H9 (cell line): ENCODE data around the gene ZBTB38. TPM values are rescaled to one million over a fixed set of nuclear protein-coding genes. Genes with fewer than 3 reads are reported as not detected.

Source experiments
- DNase-seq: peaks from one replicate; pipeline ENCODE4 v3.0.0-alpha.2; 2017
- H2AFZ ChIP-seq: one replicate; pipeline ENCODE4 v1.6.1; 2013; ENCODE audit warnings: mild to moderate bottlenecking, low read length, control low read depth, moderate library complexity
- H2AK5ac ChIP-seq: 2 replicates; pipeline ENCODE4 v1.6.1; 2013; ENCODE audit warnings: low read length, control low read depth, mixed read lengths; ENCODE audit not compliant: insufficient read length
- H2BK120ac ChIP-seq: one replicate; pipeline ENCODE4 v1.6.1; 2013; ENCODE audit warnings: low read depth, mild to moderate bottlenecking, low read length, control low read depth, inconsistent platforms; ENCODE audit not compliant: poor library complexity, severe bottlenecking
- H2BK12ac ChIP-seq: 2 replicates; pipeline ENCODE4 v1.6.1; 2013; ENCODE audit warnings: low read length, control low read depth, mixed read lengths, low read depth; ENCODE audit not compliant: insufficient read length
- H2BK15ac ChIP-seq: 2 replicates; pipeline ENCODE4 v1.6.1; 2013; ENCODE audit warnings: low read depth, low read length, control low read depth
- H2BK20ac ChIP-seq: one replicate; pipeline ENCODE4 v1.6.1; 2013; ENCODE audit warnings: low read depth, mild to moderate bottlenecking, low read length, control low read depth, inconsistent platforms; ENCODE audit not compliant: poor library complexity, severe bottlenecking
- H2BK5ac ChIP-seq: 2 replicates; pipeline ENCODE4 v1.6.1; 2013; ENCODE audit warnings: low read length, control low read depth, mixed read lengths; ENCODE audit not compliant: insufficient read length
- H3K14ac ChIP-seq: 2 replicates; pipeline ENCODE4 v1.6.1; 2013; ENCODE audit warnings: low read length, control low read depth; ENCODE audit not compliant: insufficient read depth
- H3K18ac ChIP-seq: 2 replicates; pipeline ENCODE4 v1.6.1; 2013; ENCODE audit warnings: low read depth, mild to moderate bottlenecking, mixed read lengths, low read length, control low read depth; ENCODE audit not compliant: insufficient read length
- H3K23ac ChIP-seq: 2 replicates; pipeline ENCODE4 v1.6.1; 2013; ENCODE audit warnings: low read length, control low read depth, mixed read lengths, low read depth; ENCODE audit not compliant: insufficient read length
- H3K23me2 ChIP-seq: 2 replicates; pipeline ENCODE4 v1.6.1; 2013; ENCODE audit warnings: low read depth, mild to moderate bottlenecking, mixed read lengths, low read length, control low read depth; ENCODE audit not compliant: insufficient read length, poor library complexity, severe bottlenecking
- H3K27ac ChIP-seq: 2 replicates; pipeline ENCODE4 v1.5.1; 2013; ENCODE audit warnings: low read length, control low read depth, mixed read lengths, low read depth; ENCODE audit not compliant: insufficient read length
- H3K27me3 ChIP-seq: 2 replicates; pipeline ENCODE4 v1.6.1; 2013; ENCODE audit warnings: low read length, control low read depth, inconsistent platforms; ENCODE audit not compliant: insufficient read depth
- H3K4ac ChIP-seq: 2 replicates; pipeline ENCODE4 v1.6.1; 2013; ENCODE audit warnings: low read depth, mild to moderate bottlenecking, control low read depth, inconsistent platforms, low read length, moderate library complexity
- H3K4me1 ChIP-seq: 2 replicates; pipeline ENCODE4 v1.6.1; 2013; ENCODE audit warnings: low read length, control low read depth, inconsistent platforms; ENCODE audit not compliant: insufficient read depth
- H3K4me2 ChIP-seq: 2 replicates; pipeline ENCODE4 v1.6.1; 2013; ENCODE audit warnings: low read length, control low read depth, mixed read lengths; ENCODE audit not compliant: insufficient read length, insufficient read depth
- H3K56ac ChIP-seq: 2 replicates; pipeline ENCODE4 v1.6.1; 2013; ENCODE audit warnings: low read depth, mild to moderate bottlenecking, mixed read lengths, low read length, control low read depth; ENCODE audit not compliant: insufficient read length
- H3K79me1 ChIP-seq: 2 replicates; pipeline ENCODE4 v1.6.1; 2013; ENCODE audit warnings: low read depth, mild to moderate bottlenecking, moderate library complexity, low read length, control low read depth, inconsistent platforms; ENCODE audit not compliant: insufficient read depth, poor library complexity, severe bottlenecking
- H3K79me2 ChIP-seq: 2 replicates; pipeline ENCODE4 v1.6.1; 2013; ENCODE audit warnings: low read length, control low read depth, inconsistent platforms; ENCODE audit not compliant: insufficient read depth
- H3K9ac ChIP-seq: 2 replicates; pipeline ENCODE4 v1.6.1; 2013; ENCODE audit warnings: low read length, control low read depth, mixed read lengths; ENCODE audit not compliant: insufficient read length; ENCODE audit errors: extremely low read depth
- H3K9me3 ChIP-seq: one replicate; pipeline ENCODE4 v1.6.1; 2013; ENCODE audit warnings: low read depth, low read length, inconsistent platforms; ENCODE audit not compliant: control insufficient read depth
- H3T11ph ChIP-seq: one replicate; pipeline ENCODE4 v1.6.1; 2013; ENCODE audit warnings: mild to moderate bottlenecking, low read length, control low read depth, inconsistent platforms
- H4K20me1 ChIP-seq: one replicate; pipeline ENCODE4 v1.6.1; 2013; ENCODE audit not compliant: control insufficient read depth, insufficient read length, insufficient read depth
- H4K5ac ChIP-seq: 2 replicates; pipeline ENCODE4 v1.6.1; 2013; ENCODE audit warnings: low read depth, mild to moderate bottlenecking, mixed read lengths, low read length, control low read depth; ENCODE audit not compliant: insufficient read length
- H4K8ac ChIP-seq: replicated peaks from 2 replicates; pipeline ENCODE4 v1.6.1; 2013; ENCODE audit warnings: low read length, control low read depth, mixed read lengths, low read depth; ENCODE audit not compliant: insufficient read length
- H4K91ac ChIP-seq: 2 replicates; pipeline ENCODE4 v1.6.1; 2013; ENCODE audit warnings: low read depth, mild to moderate bottlenecking, moderate library complexity, mixed read lengths, low read length, control low read depth; ENCODE audit not compliant: insufficient read length
- H3K27ac Mint-ChIP-seq, 3 experiments: 2 replicates in 2 of 3; 3 replicates in 1 of 3; pipeline ENCODE4 v1.8.0; 2020 to 2021; ENCODE audit warnings: mixed read lengths in 3 of 3, mild to moderate bottlenecking in 1 of 3, moderate library complexity in 1 of 3
- H3K27me3 Mint-ChIP-seq: 2 replicates; pipeline ENCODE4 v1.8.0; 2021; ENCODE audit warnings: low read depth, mild to moderate bottlenecking, moderate library complexity, mixed read lengths
- H3K36me3 Mint-ChIP-seq, 3 experiments: 2 replicates in 2 of 3; 3 replicates in 1 of 3; pipeline ENCODE4 v1.8.0; 2020 to 2021; ENCODE audit warnings: low read depth in 3 of 3, mixed read lengths in 3 of 3; ENCODE audit not compliant: insufficient read depth in 1 of 3
- H3K4me1 Mint-ChIP-seq, 2 experiments: 2 replicates each; pipeline ENCODE4 v1.8.0; 2020; ENCODE audit warnings: mixed read lengths in 2 of 2
- H3K4me3 Mint-ChIP-seq, 2 experiments: 2 replicates in 1 of 2; 3 replicates in 1 of 2; pipeline ENCODE4 v1.8.0; 2020 to 2021; ENCODE audit warnings: mild to moderate bottlenecking in 2 of 2, mixed read lengths in 2 of 2, moderate library complexity in 1 of 2
- H3K9me3 Mint-ChIP-seq, 2 experiments: 2 replicates in 1 of 2; 3 replicates in 1 of 2; pipeline ENCODE4 v1.8.0; 2020; ENCODE audit warnings: mild to moderate bottlenecking in 2 of 2, mixed read lengths in 2 of 2, moderate library complexity in 1 of 2
- WGBS: extraction: QIAGEN DNeasy Blood & Tissue Kit; methylation state at CpG from one replicate; pipeline ENCODE4 v1.1.7; 2013; ENCODE audit warnings: missing lambda C conversion rate, low lambda C conversion rate, mixed read lengths; ENCODE audit not compliant: insufficient read length; ENCODE audit errors: extremely low coverage; 5-methylcytosine and 5-hydroxymethylcytosine counted together
- total RNA-seq: library from RNA; stranded (reverse); gene quantifications from 2 replicates; pipeline ENCODE4 v1.2.1, GENCODE V29; 2021
- TF ChIP-seq, protein P1 (sequence below): fragments of 200-600 bp; sonication (generic); conservative IDR thresholded peaks from 3 replicates; pipeline ENCODE4 v1.8.0; 2021; ENCODE audit warnings: antibody characterized with exemption, mild to moderate bottlenecking

ZBTB38 gene
- total RNA-seq, 1 experiment from 2014 or later = 14.6 TPM

DNA sequence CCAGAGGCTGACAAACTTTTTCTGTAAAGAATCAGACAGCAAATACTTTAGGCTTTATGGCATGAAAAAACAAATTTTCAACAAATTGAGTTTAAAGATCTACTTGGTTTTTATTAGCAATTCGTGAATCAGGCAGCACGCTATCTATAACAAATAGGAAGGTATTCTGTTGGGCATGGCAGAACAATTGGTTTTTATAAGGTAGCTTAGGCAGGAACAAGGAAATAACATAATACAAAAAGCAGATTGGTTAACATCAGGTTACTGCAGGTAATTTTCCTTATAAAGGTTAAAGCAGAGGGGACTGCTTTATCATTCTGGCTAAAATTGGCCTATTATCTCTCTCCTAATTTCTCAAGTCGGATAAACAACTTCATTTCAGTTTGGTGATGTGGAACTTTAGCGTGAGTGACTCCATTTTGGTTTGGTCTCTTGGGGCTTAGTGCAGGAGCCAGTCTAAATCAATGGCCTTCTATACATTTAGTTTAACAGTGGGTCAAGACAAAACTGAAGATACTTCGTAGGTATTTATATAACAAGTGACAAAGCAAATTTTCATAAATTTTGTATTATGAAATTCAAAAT, 26.8 kb downstream of the ZBTB38 start:
- Histone ChIP-seq H2BK15ac (no peak overlapping the region), H2BK5ac (no peak overlapping the region), H3K23me2 (no peaks in the 10 kb centered on the region), H3K18ac (no peak overlapping the region), H3K9me3 (peaks cover 5% of the 10 kb centered on the region), H3K23ac (no peak overlapping the region), H2BK12ac (no peak overlapping the region), H3T11ph (no peak overlapping the region), H3K14ac (no peak overlapping the region), H3K9ac (no peak overlapping the region), H4K91ac (no peak overlapping the region), H3K4me2 (no peak overlapping the region), H2BK20ac (no peak overlapping the region), H3K27ac (no peak overlapping the region), H4K5ac (no peak overlapping the region), H3K79me2 (no peaks in the 10 kb centered on the region), H2AFZ (no peak overlapping the region), H3K27me3 (no peaks in the 10 kb centered on the region; the same call in 1 of the 2 replicates), H4K8ac (no peak overlapping the region), H3K56ac (no peak overlapping the region), H3K4me1 (peaks cover 9% of the 10 kb centered on the region; the same call in 1 of the 2 replicates), H4K20me1 (no peaks in the 10 kb centered on the region), H3K79me1 (no peaks in the 10 kb centered on the region), H2AK5ac (no peak overlapping the region), H3K4ac (no peak overlapping the region), H2BK120ac (no peak overlapping the region)
- Mint-ChIP-seq H3K27ac (no peak overlapping the region), H3K9me3 (peaks cover 12% of the 10 kb centered on the region in 2 experiments), H3K36me3 (peaks cover 0 to 14% (median 2%) of the 10 kb centered on the region in 3 experiments; a peak in 4 of 7 replicates), H3K27me3 (no peaks in the 10 kb centered on the region), H3K4me3 (no peak overlapping the region), H3K4me1 (peaks cover 42 to 50% of the 10 kb centered on the region in 2 experiments)
- no CpG with 5 or more reads among the region's 5 CpGs for WGBS
- DNase-seq = no peak
- TF ChIP-seq, protein P1, sequence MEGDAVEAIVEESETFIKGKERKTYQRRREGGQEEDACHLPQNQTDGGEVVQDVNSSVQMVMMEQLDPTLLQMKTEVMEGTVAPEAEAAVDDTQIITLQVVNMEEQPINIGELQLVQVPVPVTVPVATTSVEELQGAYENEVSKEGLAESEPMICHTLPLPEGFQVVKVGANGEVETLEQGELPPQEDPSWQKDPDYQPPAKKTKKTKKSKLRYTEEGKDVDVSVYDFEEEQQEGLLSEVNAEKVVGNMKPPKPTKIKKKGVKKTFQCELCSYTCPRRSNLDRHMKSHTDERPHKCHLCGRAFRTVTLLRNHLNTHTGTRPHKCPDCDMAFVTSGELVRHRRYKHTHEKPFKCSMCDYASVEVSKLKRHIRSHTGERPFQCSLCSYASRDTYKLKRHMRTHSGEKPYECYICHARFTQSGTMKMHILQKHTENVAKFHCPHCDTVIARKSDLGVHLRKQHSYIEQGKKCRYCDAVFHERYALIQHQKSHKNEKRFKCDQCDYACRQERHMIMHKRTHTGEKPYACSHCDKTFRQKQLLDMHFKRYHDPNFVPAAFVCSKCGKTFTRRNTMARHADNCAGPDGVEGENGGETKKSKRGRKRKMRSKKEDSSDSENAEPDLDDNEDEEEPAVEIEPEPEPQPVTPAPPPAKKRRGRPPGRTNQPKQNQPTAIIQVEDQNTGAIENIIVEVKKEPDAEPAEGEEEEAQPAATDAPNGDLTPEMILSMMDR = no peak
